HCT116 (cell line): ENCODE measurements around the gene RSAD1. TPM values are rescaled to one million over a fixed set of nuclear protein-coding genes. Genes with fewer than 3 reads are reported as not detected.

Experiments used
- ATAC-seq: fragments of 200-7000 bp; cut with Tn5 transposase; 2 replicates; pipeline ENCODE4 v1.9.1; 2020; ENCODE audit warnings: mild to moderate bottlenecking, moderate library complexity
- BruUV-seq: library from RNA; stranded (reverse); fragments of 400-500 nt; replicated peaks from 2 replicates; lab custom pipeline; 2021; lab: Mats Ljungman, UMichigan
- CTCF ChIA-PET: fragments of 300-600 bp; sonication (Branson Sonifier 250); formaldehyde crosslinking; loops from one replicate; lab custom pipeline; 2021; ENCODE audit warnings: antibody characterized with exemption; lab: Charles Lee
- POLR2A ChIA-PET: fragments of 300-600, 350-600 bp; sonication (Branson Sonifier 250); formaldehyde crosslinking; loops from one replicate; lab custom pipeline; 2021; ENCODE audit warnings: antibody characterized with exemption; lab: Charles Lee
- RAD21 ChIA-PET, 2 experiments: fragments of 300-600 bp; sonication (Branson Sonifier 250); formaldehyde crosslinking; loops; one replicate each; lab custom pipeline; 2023; ENCODE audit warnings: low total read pairs in 2 of 2; ENCODE audit not compliant: uncharacterized antibody in 2 of 2, unreplicated experiment in 2 of 2, low non-redundant PET in 1 of 2; lab: Charles Lee
- DNase-seq: peaks from one replicate; pipeline ENCODE4 v3.0.0-alpha.2; 2010; ENCODE audit warnings: low read depth, low spot score
- H2AFZ ChIP-seq: fragments of 200-600 bp; shearing (Covaris generic), sonication (generic); 2 replicates; pipeline ENCODE4 v1.6.1; 2017; ENCODE audit warnings: low read depth, mixed run types, mixed read lengths, antibody characterized with exemption, low read length; ENCODE audit not compliant: poor library complexity, severe bottlenecking
- H3K27ac ChIP-seq: 2 replicates; pipeline ENCODE4 v1.5.1; 2012; ENCODE audit warnings: low read depth, low read length
- H3K27me3 ChIP-seq: fragments of 200-600 bp; sonication (generic); 2 replicates; pipeline ENCODE4 v1.6.1; 2016; ENCODE audit warnings: mixed run types, low read length, mixed read lengths; ENCODE audit not compliant: insufficient read depth
- H3K36me3 ChIP-seq, 2 experiments: fragments of 200-500 bp in 1 of 2; fragments of 200-600 bp in 1 of 2; sonication (Bioruptor generic) in 1 of 2; sonication (generic) in 1 of 2; 2 replicates each; pipeline versions ENCODE4 v1.5.1 to v1.6.1; 2014 to 2016; ENCODE audit warnings: low read length in 2 of 2, inconsistent platforms in 1 of 2, mixed read lengths in 1 of 2, mixed run types in 1 of 2; ENCODE audit not compliant: insufficient read depth in 2 of 2, control insufficient read depth in 1 of 2
- H3K4me1 ChIP-seq, 2 experiments: fragments of 200-600 bp in 1 of 2; sonication (generic) in 1 of 2; 2 replicates each; pipeline versions ENCODE4 v1.5.1 to v1.6.1; 2012 to 2017; ENCODE audit warnings: low read length in 2 of 2, inconsistent platforms in 1 of 2, mild to moderate bottlenecking in 1 of 2, mixed read lengths in 1 of 2, mixed run types in 1 of 2, moderate library complexity in 1 of 2; ENCODE audit not compliant: insufficient read depth in 2 of 2, control insufficient read depth in 1 of 2
- H3K4me2 ChIP-seq: fragments of 200-600 bp; sonication (generic); 2 replicates; pipeline ENCODE4 v1.6.1; 2017; ENCODE audit warnings: mixed run types, low read length, mixed read lengths
- H3K4me3 ChIP-seq, 2 experiments: fragments of 200-600 bp in 1 of 2; sonication (generic) in 1 of 2; replicated peaks in 1 of 2; 2 replicates each; pipeline ENCODE4 v1.5.1; 2011 to 2016; ENCODE audit warnings: low read length in 2 of 2, control low read depth in 1 of 2, low read depth in 1 of 2, mild to moderate bottlenecking in 1 of 2, mixed read lengths in 1 of 2, mixed run types in 1 of 2
- H3K79me2 ChIP-seq: fragments of 200-600 bp; sonication (generic); 2 replicates; pipeline ENCODE4 v1.6.1; 2017; ENCODE audit warnings: mild to moderate bottlenecking, mixed run types, low read length, moderate library complexity, mixed read lengths; ENCODE audit not compliant: insufficient read depth
- H3K9ac ChIP-seq: fragments of 200-600 bp; sonication (generic); 2 replicates; pipeline ENCODE4 v1.6.1; 2016; ENCODE audit warnings: low read length, mixed read lengths
- H3K9me2 ChIP-seq: fragments of 200-600 bp; sonication (generic), shearing (Covaris generic); 2 replicates; pipeline ENCODE4 v1.6.1; 2017; ENCODE audit warnings: mixed run types, mild to moderate bottlenecking, moderate library complexity; ENCODE audit not compliant: insufficient read depth
- H3K9me3 ChIP-seq, 2 experiments: fragments of 200-500 bp in 1 of 2; fragments of 200-600 bp in 1 of 2; sonication (Bioruptor generic) in 1 of 2; sonication (generic) in 1 of 2; 2 replicates each; pipeline ENCODE4 v1.6.1; 2014 to 2017; ENCODE audit warnings: low read length in 2 of 2, mixed read lengths in 2 of 2, inconsistent platforms in 1 of 2, low read depth in 1 of 2, mild to moderate bottlenecking in 1 of 2, mixed run types in 1 of 2, moderate library complexity in 1 of 2; ENCODE audit not compliant: control insufficient read depth in 1 of 2, insufficient read depth in 1 of 2
- H4K20me1 ChIP-seq: fragments of 200-600 bp; sonication (generic), shearing (Covaris generic); 2 replicates; pipeline ENCODE4 v1.6.1; 2017; ENCODE audit warnings: mixed run types, mild to moderate bottlenecking, moderate library complexity; ENCODE audit not compliant: insufficient read depth
- CBX3 ChIP-seq: IDR thresholded peaks from 2 replicates; pipeline ENCODE4 v1.6.1; 2012; ENCODE audit warnings: low read depth
- CTCF ChIP-seq, 3 experiments: fragments of 200-600 bp in 1 of 3; sonication (generic) in 1 of 3; IDR thresholded peaks in 2 of 3; conservative IDR thresholded peaks in 1 of 3; 2 replicates each; pipeline ENCODE4 v1.5.1; 2012 to 2017; ENCODE audit warnings: low read depth in 2 of 3, low read length in 2 of 3, antibody characterized with exemption in 1 of 3, borderline replicate concordance in 1 of 3, control low read depth in 1 of 3, mild to moderate bottlenecking in 1 of 3, mixed read lengths in 1 of 3, mixed run types in 1 of 3, moderate library complexity in 1 of 3; ENCODE audit not compliant: insufficient read depth in 1 of 3
- EGR1 ChIP-seq: IDR thresholded peaks from 2 replicates; pipeline ENCODE4 v1.6.1; 2012; ENCODE audit warnings: low read depth
- ELF1 ChIP-seq: IDR thresholded peaks from 2 replicates; pipeline ENCODE4 v1.6.1; 2012; ENCODE audit warnings: low read depth, borderline replicate concordance
- EZH2phosphoT487 ChIP-seq: fragments of 200-600 bp; IDR thresholded peaks from 2 replicates; pipeline ENCODE4 v1.6.1; 2018; ENCODE audit warnings: antibody characterized with exemption, borderline replicate concordance
- FOSL1 ChIP-seq: IDR thresholded peaks from 2 replicates; pipeline ENCODE4 v1.6.1; 2012; ENCODE audit warnings: low read depth
- MAX ChIP-seq: IDR thresholded peaks from 2 replicates; pipeline ENCODE4 v1.6.1; 2012
- POLR2A ChIP-seq: IDR thresholded peaks from 2 replicates; pipeline ENCODE4 v1.7.0; 2011; ENCODE audit warnings: borderline replicate concordance; ENCODE audit not compliant: insufficient read depth, insufficient read length; ENCODE audit errors: extremely low read depth
- POLR2AphosphoS5 ChIP-seq: IDR thresholded peaks from 2 replicates; pipeline ENCODE4 v1.6.1; 2011; ENCODE audit warnings: mild to moderate bottlenecking, low read depth, low read length, moderate library complexity
- RAD21 ChIP-seq: IDR thresholded peaks from 2 replicates; pipeline ENCODE4 v1.6.1; 2012; ENCODE audit warnings: low read depth, mild to moderate bottlenecking
- SP1 ChIP-seq: IDR thresholded peaks from 2 replicates; pipeline ENCODE4 v1.6.1; 2012; ENCODE audit warnings: low read depth
- SRF ChIP-seq: IDR thresholded peaks from 2 replicates; pipeline ENCODE4 v1.6.1; 2012; ENCODE audit warnings: low read depth
- TCF7L2 ChIP-seq: IDR thresholded peaks from 2 replicates; pipeline ENCODE4 v1.7.0; 2011; ENCODE audit warnings: borderline replicate concordance, inconsistent platforms; ENCODE audit not compliant: insufficient read depth, insufficient read length; ENCODE audit errors: extremely low read depth
- YY1 ChIP-seq: IDR thresholded peaks from 2 replicates; pipeline ENCODE4 v1.6.1; 2011; ENCODE audit warnings: low read length, low read depth, moderate library complexity, mild to moderate bottlenecking; ENCODE audit not compliant: insufficient replicate concordance; ENCODE audit errors: extremely low read depth
- ZNF274 ChIP-seq: fragments of 200-500 bp; sonication (Bioruptor generic); IDR thresholded peaks from 2 replicates; pipeline ENCODE4 v1.6.1; 2014; ENCODE audit warnings: mild to moderate bottlenecking, low read depth, low read length, inconsistent platforms
- intact Hi-C: fragments of 100-400 bp; cut with micrococcal nuclease; formaldehyde crosslinking; loops from 2 replicates; pipeline ENCODE4 v1.10.0; 2022
- total RNA-seq: library from RNA; stranded (reverse); gene quantifications from one replicate; pipeline ENCODE4 v1.2.1, GENCODE V29; 2021; ENCODE audit not compliant: unreplicated experiment

Gene RSAD1
- total RNA-seq, 1 experiment from 2014 or later = 82.7 TPM

DNA sequence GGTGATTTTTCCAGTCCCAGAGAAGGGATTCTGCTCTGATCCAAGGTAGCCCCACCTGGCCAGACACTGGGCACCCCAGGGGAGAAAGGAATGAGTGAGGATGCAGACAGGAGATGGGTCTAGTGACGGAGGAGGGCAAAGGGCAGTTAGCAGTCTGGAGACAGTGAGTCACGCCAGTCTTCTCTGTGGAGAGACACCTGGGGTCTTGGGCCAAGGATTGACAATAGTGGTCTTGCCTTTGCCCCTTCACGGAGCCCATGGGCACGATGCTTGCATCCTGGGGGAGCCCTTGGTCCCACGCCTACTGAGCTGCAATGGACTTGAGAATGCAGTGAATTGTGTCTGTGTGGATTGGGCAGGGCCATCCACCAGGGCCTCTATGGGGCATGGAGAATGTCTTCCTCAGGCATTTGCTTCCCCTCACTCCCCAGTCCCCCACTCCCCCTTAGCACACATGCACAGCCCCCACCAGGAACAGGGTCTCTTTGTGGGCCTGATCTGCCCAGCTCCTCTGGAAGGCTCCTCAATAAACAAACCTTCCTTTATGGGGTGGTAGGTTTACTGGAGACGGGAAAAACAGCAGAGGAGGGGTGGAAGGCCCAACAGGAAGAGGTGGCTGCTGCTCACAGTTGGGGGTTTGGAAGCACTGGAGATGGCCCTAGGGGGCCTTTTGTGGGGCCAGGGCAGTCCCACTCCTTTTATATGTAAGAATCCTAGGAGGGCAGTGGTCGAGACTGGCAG lies 11.4 kb upstream of the RSAD1 start (continued):
- TF ChIP-seq CTCF (IDR thresholded peaks at IDR 0.05 in 2 of 3, conservative IDR thresholded peaks at IDR 0.05 in 1 of 3; ENCODE audit: borderline replicate concordance in 1 of 3, insufficient read depth in 1 of 3, low read depth in 2 of 3, low read length in 2 of 3) (no peak), CBX3 (no peak), FOSL1 (no peak)
- TF ChIP-seq, all 23 proteins: peak for 0

GRCh38 chr17:50467855-50468303 lies 10.8 kb upstream of the RSAD1 start:
- peaks cover 4 to 16% of the 10 kb centered on the region in 2 experiments; a peak in 2 of 4 replicates for H3K4me1 ChIP-seq
- no peaks in the 10 kb centered on the region for H3K9me2 ChIP-seq
- no peaks in the 10 kb centered on the region for H3K27me3 ChIP-seq
- intact Hi-C loops = no loop called here
- H2AFZ ChIP-seq = no peak overlapping the region
- no peak overlapping the region for H3K27ac ChIP-seq
- no TSS peak for BruUV-seq
- DNase-seq (no peak), ATAC-seq (no peak)
- POLR2A ChIA-PET = interaction anchor here (0.8 kb wide), 1 partner anchor 10 kb away, joined by 3 read pairs; no protein-coding TSS in a partner anchor
- no peak overlapping the region for H3K4me3 ChIP-seq
- RAD21 ChIA-PET = no interaction called here
- no peak for TF ChIP-seq SRF
- TF ChIP-seq SP1 = no peak
- TF ChIP-seq RAD21 = no peak
- TF ChIP-seq CTCF (IDR thresholded peaks at IDR 0.05 in 2 of 3, conservative IDR thresholded peaks at IDR 0.05 in 1 of 3; ENCODE audit: borderline replicate concordance in 1 of 3, insufficient read depth in 1 of 3, low read depth in 2 of 3, low read length in 2 of 3) = no peak
- no peak for TF ChIP-seq ZNF274
- TF ChIP-seq ELF1 = no peak
- TF ChIP-seq MAX = no peak
- no peak for TF ChIP-seq EGR1
- no peak for TF ChIP-seq CBX3
- no peak for TF ChIP-seq YY1
- no peak for TF ChIP-seq EZH2phosphoT487
- TF ChIP-seq POLR2A = no peak
- TF ChIP-seq TCF7L2 = no peak
- no peak for TF ChIP-seq POLR2AphosphoS5
- no peaks in the 10 kb centered on the region for H4K20me1 ChIP-seq
- no peak overlapping the region for H3K4me2 ChIP-seq
- CTCF ChIA-PET = interaction anchor here (0.5 kb wide), 1 partner anchor 241 kb away, joined by 3 read pairs; no protein-coding TSS in a partner anchor
- H3K79me2 ChIP-seq = no peaks in the 10 kb centered on the region
- no peak overlapping the region for H3K9ac ChIP-seq
- H3K9me3 ChIP-seq = no peaks in the 10 kb centered on the region
- no peaks in the 10 kb centered on the region for H3K36me3 ChIP-seq
